Esophagus muscularis mucosa (tissue), 3 donors: ENCODE measurements around the gene HSPG2.

ENCODE experiments used
- CTCF ChIP-seq, 3 experiments: fragments of 200-600 bp in 2 of 3; fragments of 450-650 bp in 1 of 3; sonication (generic) in 2 of 3; IDR thresholded peaks; one replicate each; pipeline ENCODE4 v1.5.1; 2017 to 2019; ENCODE audit warnings: antibody characterized with exemption in 3 of 3, mild to moderate bottlenecking in 2 of 3, moderate library complexity in 1 of 3
- POLR2A ChIP-seq: fragments of 450-650 bp; IDR thresholded peaks from one replicate; pipeline ENCODE4 v1.6.1; 2017; ENCODE audit warnings: antibody characterized with exemption, moderate library complexity, mild to moderate bottlenecking, low read depth
- POLR2AphosphoS5 ChIP-seq, 2 donors: sonication (generic); formaldehyde crosslinking; IDR thresholded peaks; one replicate each; pipeline ENCODE4 v1.6.1; 2017; ENCODE audit warnings: antibody characterized with exemption in 2 of 2

- TF ChIP-seq POLR2A (no peak), CTCF (IDR thresholded peaks at IDR 0.05) (no peak), POLR2AphosphoS5 (IDR thresholded peaks at IDR 0.05) (no peak)
Observed at GRCh38 chr1:21870611-21871010, 66.5 kb downstream of the HSPG2 start.
